Measurements from ENCODE around the gene PLAGL1.

GRCh38 chr6:144008846-144009245 is 787 bp upstream of the PLAGL1 start:
- TF ChIP-seq CTCF (IDR thresholded peaks at IDR 0.05), result no peak
- TF ChIP-seq POLR2A (IDR thresholded peaks at IDR 0.05), result no peak
